B cell (primary cell): Measurements from ENCODE around the gene TWIST2. TPM values are rescaled to one million over a fixed set of nuclear protein-coding genes. Genes with fewer than 3 reads are reported as not detected.

Experiments
- ATAC-seq: fragments of 200-7000 bp; cut with Tn5 transposase; one replicate; pipeline ENCODE4 v1.10.0; 2021; ENCODE audit warnings: low read depth, mild to moderate bottlenecking, moderate number of reproducible peaks, moderate library complexity
- CTCF ChIA-PET: fragments of 350-600 bp; sonication (Branson Sonifier 250); formaldehyde crosslinking; loops from one replicate; lab custom pipeline; 2021; ENCODE audit warnings: antibody characterized with exemption, inconsistent platforms; lab: Charles Lee
- POLR2A ChIA-PET: fragments of 350-600 bp; sonication (Branson Sonifier 250); formaldehyde crosslinking; loops from one replicate; lab custom pipeline; 2021; ENCODE audit warnings: antibody characterized with exemption; lab: Charles Lee
- DNase-seq: peaks from one replicate; pipeline ENCODE4 v3.0.0; 2013
- H2AFZ ChIP-seq: 2 replicates; pipeline ENCODE4 v1.6.1; 2012; ENCODE audit warnings: mild to moderate bottlenecking, low read depth, low read length; ENCODE audit not compliant: insufficient read depth, poor library complexity, severe bottlenecking
- H3K27ac ChIP-seq, 2 donors: 1 replicate in 1 of 2; 2 replicates in 1 of 2; pipeline ENCODE4 v1.5.1; 2012 to 2013; ENCODE audit warnings: low read length in 2 of 2, mild to moderate bottlenecking in 2 of 2, moderate library complexity in 1 of 2
- H3K27me3 ChIP-seq, 4 experiments: fragments of 200-600 bp in 1 of 4; sonication (generic) in 1 of 4; replicated peaks in 1 of 4; 1 replicate in 2 of 4; 2 replicates in 2 of 4; pipeline versions ENCODE4 v1.6.1 to v1.7.0; 2013 to 2016; ENCODE audit warnings: low read length in 3 of 4, mild to moderate bottlenecking in 2 of 4, mixed read lengths in 1 of 4, moderate library complexity in 1 of 4; ENCODE audit not compliant: insufficient read depth in 4 of 4, control insufficient read depth in 3 of 4; ENCODE audit errors: control extremely low read depth in 1 of 4
- H3K36me3 ChIP-seq, 2 experiments: replicated peaks in 1 of 2; 1 replicate in 1 of 2; 2 replicates in 1 of 2; pipeline versions ENCODE4 v1.6.1 to v1.7.1; 2013; ENCODE audit warnings: low read length in 1 of 2; ENCODE audit not compliant: insufficient read depth in 2 of 2, control insufficient read depth in 1 of 2; ENCODE audit errors: control extremely low read depth in 1 of 2, extremely low read depth in 1 of 2
- H3K4me1 ChIP-seq, 2 donors: fragments of 200-600 bp in 1 of 2; sonication (generic) in 1 of 2; 1 replicate in 1 of 2; 2 replicates in 1 of 2; pipeline versions ENCODE4 v1.5.1 to v1.6.1; 2013 to 2017; ENCODE audit warnings: low read length in 2 of 2; ENCODE audit not compliant: control insufficient read depth in 2 of 2, insufficient read depth in 2 of 2
- H3K4me2 ChIP-seq: replicated peaks from 2 replicates; pipeline ENCODE3; 2012; ENCODE audit warnings: mild to moderate bottlenecking, low read depth, low read length; ENCODE audit not compliant: poor library complexity, severe bottlenecking
- H3K4me3 ChIP-seq, 5 experiments: fragments of 200-600 bp in 1 of 5; sonication (generic) in 1 of 5; 1 replicate in 3 of 5; 2 replicates in 2 of 5; pipeline versions ENCODE4 v1.5.1 to v1.7.0; 2011 to 2016; ENCODE audit warnings: low read length in 4 of 5, mild to moderate bottlenecking in 4 of 5, low read depth in 2 of 5, control low read depth in 1 of 5, moderate library complexity in 1 of 5; ENCODE audit not compliant: insufficient read depth in 1 of 5; ENCODE audit errors: control extremely low read depth in 1 of 5, extremely low read depth in 1 of 5
- H3K79me2 ChIP-seq: fragments of 200-600 bp; sonication (generic); one replicate; pipeline ENCODE4 v1.6.0; 2016; ENCODE audit warnings: low read length; ENCODE audit not compliant: control insufficient read depth, insufficient read depth
- H3K9ac ChIP-seq: fragments of 200-600 bp; sonication (generic); 2 replicates; pipeline ENCODE4 v1.6.1; 2017; ENCODE audit warnings: mild to moderate bottlenecking, low read length, moderate library complexity
- H3K9me3 ChIP-seq, 3 donors: one replicate each; pipeline versions ENCODE4 v1.6.1 to v1.7.1; 2013; ENCODE audit warnings: low read length in 2 of 3; ENCODE audit not compliant: control insufficient read depth in 2 of 3, insufficient read depth in 1 of 3; ENCODE audit errors: control extremely low read depth in 1 of 3
- H4K20me1 ChIP-seq: 2 replicates; pipeline ENCODE4 v1.6.0; 2012; ENCODE audit warnings: mild to moderate bottlenecking, low read length; ENCODE audit not compliant: insufficient read depth, control insufficient read depth, poor library complexity, severe bottlenecking
- H3K27ac Mint-ChIP-seq: one replicate; pipeline ENCODE4 v1.8.0; 2021; ENCODE audit warnings: mixed read lengths
- H3K27me3 Mint-ChIP-seq: one replicate; pipeline ENCODE4 v1.8.0; 2021; ENCODE audit warnings: mixed read lengths
- H3K4me1 Mint-ChIP-seq: one replicate; pipeline ENCODE4 v1.8.0; 2021; ENCODE audit warnings: mixed read lengths
- H3K4me3 Mint-ChIP-seq: one replicate; pipeline ENCODE4 v1.8.0; 2021; ENCODE audit warnings: mixed read lengths
- H3K9me3 Mint-ChIP-seq: one replicate; pipeline ENCODE4 v1.8.0; 2022; ENCODE audit warnings: mixed read lengths; ENCODE audit not compliant: insufficient read depth
- CTCF ChIP-seq: fragments of 200-600 bp; IDR thresholded peaks from one replicate; pipeline ENCODE4 v1.8.0; 2022; ENCODE audit warnings: antibody characterized with exemption, mild to moderate bottlenecking
- EZH2 ChIP-seq: IDR thresholded peaks from 2 replicates; pipeline ENCODE4 v1.6.1; 2012; ENCODE audit warnings: borderline replicate concordance, low read depth, mild to moderate bottlenecking, moderate library complexity, low read length; ENCODE audit not compliant: insufficient read depth, poor library complexity, severe bottlenecking
- WGBS: methylation state at CpG from one replicate; pipeline ENCODE4 v1.1.5; 2013; ENCODE audit warnings: missing lambda C conversion rate; ENCODE audit not compliant: insufficient coverage; 5-methylcytosine and 5-hydroxymethylcytosine counted together
- intact Hi-C: fragments of 100-400 bp; cut with micrococcal nuclease; formaldehyde crosslinking; loops from one replicate; pipeline ENCODE4 v1.10.0; 2022
- polyA plus RNA-seq: library from polyadenylated mRNA; depleted of rRNA; stranded (reverse); fragments of >200 nt; gene quantifications from 2 replicates; pipeline ENCODE4 v1.2.3, GENCODE V29; 2012
- total RNA-seq, 2 donors: library from RNA; stranded (reverse); fragments of 120-200 nt in 1 of 2; gene quantifications; 1 replicate in 1 of 2; 2 replicates in 1 of 2; pipeline versions ENCODE4 v1.2.3 to v1.2.4, GENCODE V29; 2013 to 2022

The TWIST2 gene
- total and polyA plus RNA-seq, 2 donors (not counting 1 experiment from before 2014, with no cell fraction given), result 0.07 TPM; not detected in 1

- Histone ChIP-seq H4K20me1 (no peaks in the 10 kb centered on the region), H2AFZ (no peak overlapping the region), H3K36me3 (no peaks in the 10 kb centered on the region), H3K4me3 (no peak overlapping the region), H3K9me3 (peaks cover 0 to 4% (median 0%) of the 10 kb centered on the region in 3 donors), H3K4me2 (no peak overlapping the region), H3K79me2 (no peaks in the 10 kb centered on the region), H3K27me3 (no peaks in the 10 kb centered on the region), H3K9ac (no peak overlapping the region), H3K27ac (no peak overlapping the region), H3K4me1 (no peaks in the 10 kb centered on the region)
- POLR2A ChIA-PET, result no interaction called here
- no peak for DNase-seq
- Mint-ChIP-seq H3K9me3 (no peaks in the 10 kb centered on the region), H3K4me3 (no peak overlapping the region), H3K4me1 (no peaks in the 10 kb centered on the region), H3K27me3 (peaks cover 8% of the 10 kb centered on the region), H3K27ac (no peak overlapping the region)
- intact Hi-C loops, result no loop called here
- 67% methylated on average over 6 of the region's 9 CpGs for WGBS
- no peak for ATAC-seq
- CTCF ChIA-PET, result no interaction called here
- TF ChIP-seq CTCF (no peak), EZH2 (no peak)
Measured at GRCh38 chr2:238938003-238938400, 90.1 kb downstream of the TWIST2 start.

- H2AFZ ChIP-seq, result no peak overlapping the region
- H3K9ac ChIP-seq, result no peak overlapping the region
- no peak for ATAC-seq
- no peak for TF ChIP-seq CTCF
- no peak for TF ChIP-seq EZH2
- H4K20me1 ChIP-seq, result no peaks in the 10 kb centered on the region
- no peaks in the 10 kb centered on the region for H3K4me1 Mint-ChIP-seq
- H3K9me3 ChIP-seq, result peaks cover 0 to 4% (median 0%) of the 10 kb centered on the region in 3 donors
- H3K79me2 ChIP-seq, result no peaks in the 10 kb centered on the region
- no peak overlapping the region for H3K27ac ChIP-seq
- H3K4me3 Mint-ChIP-seq, result no peak overlapping the region
- POLR2A ChIA-PET, result no interaction called here
- no peaks in the 10 kb centered on the region for H3K36me3 ChIP-seq
- CTCF ChIA-PET, result no interaction called here
- no peak overlapping the region for H3K27ac Mint-ChIP-seq
- no peaks in the 10 kb centered on the region for H3K4me1 ChIP-seq
- whole genome bisulfite sequencing, result 93% methylated on average over 13 of the region's 21 CpGs
- no peak overlapping the region for H3K4me3 ChIP-seq
- no peaks in the 10 kb centered on the region for H3K9me3 Mint-ChIP-seq
- no peaks in the 10 kb centered on the region for H3K27me3 ChIP-seq
- no peak for DNase-seq
- intact Hi-C loops, result no loop called here
- no peak overlapping the region for H3K4me2 ChIP-seq
- H3K27me3 Mint-ChIP-seq, result peaks cover 11% of the 10 kb centered on the region
Measured at GRCh38 chr2:238938401-238939055, 90.6 kb downstream of the TWIST2 start.
